MCF 10A (cell line): ENCODE measurements around the gene BMAL1. TPM values are rescaled to one million over a fixed set of nuclear protein-coding genes. Genes with fewer than 3 reads are reported as not detected.

Source experiments
- BruUV-seq: library from RNA; stranded (reverse); fragments of 400-500 nt; replicated peaks from 2 replicates; lab custom pipeline; 2021; lab: Mats Ljungman, UMichigan
- CTCF ChIA-PET: fragments of 300-600 bp; sonication (Branson Sonifier 250); formaldehyde crosslinking; extraction: SDS; loops from one replicate; lab custom pipeline; 2021; ENCODE audit warnings: antibody characterized with exemption, inconsistent platforms; lab: Yijun Ruan, JAX
- POLR2A ChIA-PET: fragments of 300-600, 350-650 bp; sonication (Branson Sonifier 250); formaldehyde crosslinking; extraction: SDS; loops from one replicate; lab custom pipeline; 2020; ENCODE audit warnings: antibody characterized with exemption, inconsistent platforms; lab: Yijun Ruan, JAX
- DNase-seq: peaks from one replicate; pipeline ENCODE4 v3.0.0-alpha.2; 2018; ENCODE audit not compliant: unreplicated experiment
- H3K27ac Mint-ChIP-seq: one replicate; pipeline ENCODE4 v1.8.0; 2022; ENCODE audit warnings: mild to moderate bottlenecking, low read depth, mixed read lengths; ENCODE audit not compliant: unreplicated experiment
- H3K27me3 Mint-ChIP-seq: one replicate; pipeline ENCODE4 v1.8.0; 2022; ENCODE audit warnings: mixed read lengths; ENCODE audit not compliant: insufficient read depth, unreplicated experiment
- H3K36me3 Mint-ChIP-seq: one replicate; pipeline ENCODE4 v1.8.0; 2022; ENCODE audit warnings: mild to moderate bottlenecking, moderate library complexity, mixed read lengths; ENCODE audit not compliant: insufficient read depth, unreplicated experiment
- H3K4me1 Mint-ChIP-seq: one replicate; pipeline ENCODE4 v1.8.0; 2022; ENCODE audit warnings: mixed read lengths; ENCODE audit not compliant: insufficient read depth, unreplicated experiment
- H3K4me3 Mint-ChIP-seq: one replicate; pipeline ENCODE4 v1.8.0; 2022; ENCODE audit warnings: mild to moderate bottlenecking, moderate library complexity, mixed read lengths; ENCODE audit not compliant: unreplicated experiment
- H3K9me3 Mint-ChIP-seq: one replicate; pipeline ENCODE4 v1.8.0; 2022; ENCODE audit warnings: mixed read lengths; ENCODE audit not compliant: unreplicated experiment
- CTCF ChIP-seq: fragments of 200-600 bp; IDR thresholded peaks from one replicate; pipeline ENCODE4 v1.8.0; 2022; ENCODE audit warnings: antibody characterized with exemption, mild to moderate bottlenecking; ENCODE audit not compliant: unreplicated experiment
- intact Hi-C: fragments of 100-400 bp; cut with micrococcal nuclease; formaldehyde crosslinking; loops from 2 replicates; pipeline ENCODE4 v1.14.1; 2022
- total RNA-seq: library from RNA; stranded (reverse); gene quantifications from 2 replicates; pipeline ENCODE4 v1.2.3, GENCODE V29; 2022

BMAL1 gene
- total RNA-seq, 1 experiment from 2014 or later, result 88.4 TPM

DNA sequence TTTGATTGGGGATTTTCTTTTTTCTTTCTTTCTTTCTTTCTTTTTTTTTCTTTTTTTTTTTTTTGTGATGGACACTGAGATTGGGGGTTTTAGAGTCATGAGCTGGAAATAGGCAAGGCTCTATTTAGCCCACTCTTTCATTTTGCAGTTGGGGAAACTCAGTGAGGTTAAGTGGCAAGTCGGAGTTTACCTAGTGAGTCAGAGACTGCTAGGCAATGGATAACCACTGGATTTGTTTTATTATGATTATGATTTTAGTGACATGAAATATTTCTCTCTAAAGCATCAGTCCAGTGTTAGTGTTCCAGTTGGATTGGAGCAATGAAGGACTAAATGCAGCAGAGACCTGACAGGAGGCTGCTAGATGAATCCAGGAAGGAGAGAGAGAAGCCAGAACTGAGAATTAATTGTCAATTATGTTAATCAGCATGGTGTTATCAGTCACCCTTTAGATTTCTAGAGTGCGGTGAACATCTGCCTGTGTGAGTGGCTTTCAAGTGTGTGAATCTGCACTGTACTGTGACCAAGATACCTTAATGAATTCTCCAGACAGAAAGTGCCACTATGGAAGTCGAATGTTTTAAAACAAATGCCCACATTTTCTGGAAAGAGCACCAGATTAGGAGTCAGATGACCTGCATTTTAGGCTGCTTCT lies 10.9 kb downstream of the BMAL1 start:
- ChIA-PET POLR2A (interaction anchor here (0.6 to 0.7 kb wide), 2 partner anchors 47 to 899 kb away, joined by 3 read pairs; no protein-coding TSS in a partner anchor), CTCF (interaction anchor here (1.1 kb wide), 1 partner anchor 55 kb away, joined by 3 read pairs; no protein-coding TSS in a partner anchor)
- no peak for TF ChIP-seq CTCF
- intact Hi-C loops, result loop anchor here (5.0 kb wide), 1 partner anchor 36 kb away; no protein-coding TSS in a partner anchor
- BruUV-seq, result no TSS peak
- H3K9me3 Mint-ChIP-seq, result no peaks in the 10 kb centered on the region
- DNase-seq, result no peak
- H3K36me3 Mint-ChIP-seq, result peaks cover 4% of the 10 kb centered on the region
- H3K4me3 Mint-ChIP-seq, result no peak overlapping the region
- no peaks in the 10 kb centered on the region for H3K27me3 Mint-ChIP-seq
- H3K4me1 Mint-ChIP-seq, result peaks cover 47% of the 10 kb centered on the region
- no peak overlapping the region for H3K27ac Mint-ChIP-seq

- CTCF ChIA-PET, result no interaction called here
- Mint-ChIP-seq H3K4me1 (peaks cover 44% of the 10 kb centered on the region), H3K4me3 (no peak overlapping the region), H3K27me3 (no peaks in the 10 kb centered on the region), H3K9me3 (no peaks in the 10 kb centered on the region), H3K36me3 (peaks cover 4% of the 10 kb centered on the region), H3K27ac (no peak overlapping the region)
- DNase-seq, result peak; percentile 51
- POLR2A ChIA-PET, result interaction anchor here (0.6 kb wide), 1 partner anchor 46 kb away, joined by 3 read pairs; no protein-coding TSS in a partner anchor
- no TSS peak for BruUV-seq
- TF ChIP-seq CTCF, result no peak
- intact Hi-C loops, result loop anchor here (5.0 kb wide), 1 partner anchor 37 kb away; no protein-coding TSS in a partner anchor
These were observed 11.5 kb downstream of the BMAL1 start for GRCh38 chr11:13289081-13289480.

DNA sequence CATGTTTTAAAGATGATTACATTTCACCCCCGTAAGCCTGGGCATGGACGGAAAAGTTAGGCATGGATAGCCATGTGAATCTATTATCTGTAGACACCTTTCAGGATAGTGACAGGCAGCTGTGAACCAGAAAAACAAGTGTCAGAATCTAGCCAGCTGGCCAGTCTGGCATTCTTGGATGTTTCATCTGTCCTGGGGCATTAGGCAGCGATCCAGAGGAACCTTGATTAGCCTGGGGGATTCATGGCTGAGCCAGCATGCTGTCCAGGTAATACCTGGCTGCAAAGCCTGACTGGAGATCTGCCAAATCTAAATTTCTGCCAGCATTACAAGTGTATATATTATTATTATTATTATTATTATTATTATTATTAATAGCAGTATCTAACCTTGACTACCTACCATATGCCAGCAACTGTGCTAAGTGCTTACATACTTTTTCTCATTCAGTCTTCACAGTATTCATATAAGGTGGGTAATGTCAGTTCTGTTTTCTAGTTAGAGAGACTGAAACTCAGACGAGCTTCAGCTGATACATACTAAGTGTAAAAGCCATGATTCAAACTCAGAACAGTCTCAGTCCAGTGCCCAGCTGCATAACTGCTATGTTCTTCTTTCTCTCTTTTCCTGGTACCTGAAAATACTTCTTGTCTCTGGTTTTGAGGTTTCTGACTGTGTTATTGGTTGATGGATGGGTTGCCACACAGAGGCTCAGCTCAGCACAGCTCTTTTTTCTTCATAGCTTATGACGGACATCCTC lies 12.8 kb downstream of the BMAL1 start:
- H3K4me1 Mint-ChIP-seq, result peaks cover 42% of the 10 kb centered on the region
- no peaks in the 10 kb centered on the region for H3K36me3 Mint-ChIP-seq
- no TSS peak for BruUV-seq
- no peak overlapping the region for H3K27ac Mint-ChIP-seq
- no peaks in the 10 kb centered on the region for H3K27me3 Mint-ChIP-seq
- intact Hi-C loops, result no loop called here
- no peak for TF ChIP-seq CTCF
- peak; percentile 27 for DNase-seq
- ChIA-PET POLR2A (interaction anchor here (0.6 to 2.6 kb wide), 9 partner anchors 9 to 42 kb away, joined by 3 to 7 read pairs (median 4); no protein-coding TSS in a partner anchor), CTCF (interaction anchor here (0.9 to 2.9 kb wide), 3 partner anchors 45 to 95 kb away, joined by 3 to 18 read pairs (median 5); no protein-coding TSS in a partner anchor)
- H3K9me3 Mint-ChIP-seq, result no peaks in the 10 kb centered on the region
- H3K4me3 Mint-ChIP-seq, result no peak overlapping the region

DNA sequence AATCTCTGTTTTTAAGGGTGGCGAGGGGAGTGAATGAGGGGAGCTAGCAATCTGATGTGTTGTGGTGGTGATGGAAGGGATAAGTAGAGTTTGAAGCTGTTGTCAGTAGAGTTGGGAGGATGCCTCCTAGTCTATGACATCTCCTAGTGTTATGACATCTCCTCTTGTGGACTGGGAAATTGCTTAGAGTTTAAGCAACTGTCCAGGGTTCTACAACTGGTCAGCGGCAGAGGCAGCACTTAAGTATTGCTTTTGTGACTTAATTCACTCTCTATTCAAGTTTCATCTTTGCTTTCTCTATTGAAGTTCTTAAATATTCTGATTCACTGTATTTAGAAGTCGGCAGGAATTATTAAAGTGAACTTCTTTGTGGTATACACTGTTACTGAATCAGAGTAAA lies 13.8 kb downstream of the BMAL1 start:
- BruUV-seq, result no TSS peak
- H3K36me3 Mint-ChIP-seq, result no peaks in the 10 kb centered on the region
- no peak for TF ChIP-seq CTCF
- no peaks in the 10 kb centered on the region for H3K9me3 Mint-ChIP-seq
- intact Hi-C loops, result no loop called here
- no peak overlapping the region for H3K27ac Mint-ChIP-seq
- H3K4me3 Mint-ChIP-seq, result no peak overlapping the region
- H3K4me1 Mint-ChIP-seq, result peaks cover 42% of the 10 kb centered on the region
- no peak for DNase-seq
- H3K27me3 Mint-ChIP-seq, result no peaks in the 10 kb centered on the region
- ChIA-PET CTCF (interaction anchor here (0.9 to 2.9 kb wide), 3 partner anchors 44 to 94 kb away, joined by 3 to 18 read pairs (median 5); no protein-coding TSS in a partner anchor), POLR2A (interaction anchor here (0.6 to 2.6 kb wide), 7 partner anchors 12 to 41 kb away, joined by 3 to 7 read pairs (median 4); no protein-coding TSS in a partner anchor)
